ENCODE measurements around the gene AGAP1. TPM values are rescaled to one million over a fixed set of nuclear protein-coding genes. Genes with fewer than 3 reads are reported as not detected.
A peak's percentile ranks its signal among the peaks of the same experiment; 100 is the strongest.

The AGAP1 gene
- total RNA-seq, 1 experiment from 2014 or later: 25.8 TPM

GRCh38 chr2:235876099-235876679 lies 382.3 kb downstream of the AGAP1 start:
- Histone ChIP-seq H3K23ac (ENCODE audit: insufficient read length, low read depth, low read length) (no peak overlapping the region), H3K9me3 (ENCODE audit: control insufficient read depth, low read depth, low read length) (no peaks in the 10 kb centered on the region), H3K4me2 (ENCODE audit: insufficient read depth, insufficient read length, low read length) (no peak overlapping the region), H2BK20ac (ENCODE audit: low read depth, low read length, poor library complexity, severe bottlenecking) (no peak overlapping the region), H2AK5ac (ENCODE audit: insufficient read length, low read length) (no peak overlapping the region), H2BK120ac (ENCODE audit: low read depth, low read length, poor library complexity, severe bottlenecking) (no peak overlapping the region), H2BK5ac (ENCODE audit: insufficient read length, low read length) (no peak overlapping the region), H2BK12ac (ENCODE audit: insufficient read length, low read depth, low read length) (no peak overlapping the region), H3K9ac (ENCODE audit: extremely low read depth, insufficient read length, low read length) (no peak overlapping the region), H3K4me1 (ENCODE audit: insufficient read depth, low read length) (no peaks in the 10 kb centered on the region), H3K4ac (ENCODE audit: low read depth, low read length) (no peak overlapping the region), H3K18ac (ENCODE audit: insufficient read length, low read depth, low read length) (no peak overlapping the region), H3K79me1 (ENCODE audit: insufficient read depth, low read depth, low read length, poor library complexity, severe bottlenecking) (no peaks in the 10 kb centered on the region), H4K20me1 (ENCODE audit: control insufficient read depth, insufficient read depth, insufficient read length) (no peaks in the 10 kb centered on the region), H2BK15ac (ENCODE audit: low read depth, low read length) (no peak overlapping the region), H3K27me3 (ENCODE audit: insufficient read depth, low read length) (no peaks in the 10 kb centered on the region), H3K23me2 (ENCODE audit: insufficient read length, low read depth, low read length, poor library complexity, severe bottlenecking) (no peaks in the 10 kb centered on the region), H4K5ac (ENCODE audit: insufficient read length, low read depth, low read length) (no peak overlapping the region), H3K14ac (ENCODE audit: insufficient read depth, low read length) (no peak overlapping the region), H3K56ac (ENCODE audit: insufficient read length, low read depth, low read length) (no peak overlapping the region), H4K91ac (ENCODE audit: insufficient read length, low read depth, low read length) (no peak overlapping the region), H2AFZ (ENCODE audit: low read length) (no peak overlapping the region), H3T11ph (ENCODE audit: low read length) (no peak overlapping the region), H3K27ac (ENCODE audit: insufficient read length, low read depth, low read length) (no peak overlapping the region), H4K8ac (replicated peaks; ENCODE audit: insufficient read length, low read depth, low read length) (no peak overlapping the region), H3K79me2 (ENCODE audit: insufficient read depth, low read length) (no peaks in the 10 kb centered on the region)
- peaks cover 0 to 4% (median 2%) of the 10 kb centered on the region in 3 experiments; a peak in 3 of 7 replicates for H3K36me3 Mint-ChIP-seq (ENCODE audit: insufficient read depth in 1 of 3, low read depth in 3 of 3)
- H3K9me3 Mint-ChIP-seq: no peaks in the 10 kb centered on the region
- no peak for DNase-seq
- no CpG with 5 or more reads among the region's 9 CpGs for WGBS (ENCODE audit: extremely low coverage, insufficient read length, low lambda C conversion rate)
- H3K4me1 Mint-ChIP-seq: peaks cover 13 to 19% of the 10 kb centered on the region in 2 experiments
- no peak overlapping the region for H3K4me3 Mint-ChIP-seq
- H3K27me3 Mint-ChIP-seq (ENCODE audit: low read depth): no peaks in the 10 kb centered on the region; the same call in 1 of the 2 replicates
- no peak for TF ChIP-seq CTCF (conservative IDR thresholded peaks at IDR 0.05)
- H3K27ac Mint-ChIP-seq: peak overlapping the region in 1 of 3 experiments; percentile 11; a peak in 2 of 7 replicates

Measured in H9 (cell line).